PC-9 (cell line): ENCODE measurements around the gene TRMT2B.

Source experiments
- CTCF ChIP-seq: fragments of 200-600 bp; sonication (generic); conservative IDR thresholded peaks from 2 replicates; pipeline ENCODE4 v1.6.1; 2017; ENCODE audit warnings: mixed run types, antibody characterized with exemption, mild to moderate bottlenecking, moderate library complexity
- EZH2 ChIP-seq: fragments of 200-600 bp; sonication (generic); IDR thresholded peaks from 2 replicates; pipeline ENCODE4 v1.8.0; 2017; ENCODE audit warnings: antibody characterized with exemption, low read depth

GRCh38 chrX:101062176-101062575 lies 10.3 kb upstream of the TRMT2B start:
- TF ChIP-seq CTCF: no peak
- no peak for TF ChIP-seq EZH2
